Activated CD8-positive, alpha-beta memory T cell treated with anti-CD3 and anti-CD28 coated beads for 1 hour (primary cell): ENCODE data around the gene CNN1.

Source experiments
- DNase-seq, 2 donors: peaks; one replicate each; pipeline ENCODE4 v3.0.0-alpha.2; 2020; ENCODE audit warnings: low read depth in 1 of 2; ENCODE audit errors: extremely low read depth in 1 of 2

Gene CNN1

GRCh38 chr19:11538232-11539036, at the start of gene CNN1:
Gene CNN1, plus strand, starts transcription at chr19:11538851. Its CDS starts 77 bp downstream, at chr19:11538928.
- DNase-seq, result no peak

- DNase-seq, result no peak
Measured at GRCh38 chr19:11489378-11489777, 49.3 kb upstream of the CNN1 start.

- no peak for DNase-seq
Measured at GRCh38 chr19:11494634-11495285, 43.9 kb upstream of the CNN1 start.

GRCh38 chr19:11495481-11495880, 43.2 kb upstream of the CNN1 start:
- DNase-seq, result no peak

GRCh38 chr19:11495885-11496284, 42.8 kb upstream of the CNN1 start:
- DNase-seq, result no peak

- DNase-seq, result peak; percentile 23 to 44
Measured at GRCh38 chr19:11496391-11497163, 42.1 kb upstream of the CNN1 start.

- DNase-seq, result no peak
Measured at GRCh38 chr19:11499220-11499726, 39.4 kb upstream of the CNN1 start.

GRCh38 chr19:11499890-11500420, 38.7 kb upstream of the CNN1 start:
- no peak for DNase-seq

GRCh38 chr19:11504502-11505031, 34.1 kb upstream of the CNN1 start:
- DNase-seq, result no peak

- peak; percentile 90 to 94 for DNase-seq
Measured at GRCh38 chr19:11505032-11505503, 33.6 kb upstream of the CNN1 start.

GRCh38 chr19:11505504-11506100, 33.0 kb upstream of the CNN1 start, which contains the start of gene ZNF653:
Gene ZNF653, minus strand, starts transcription at chr19:11505839. Its CDS starts 53 bp downstream, at chr19:11505786.
- peak; percentile 88 to 91 for DNase-seq

- DNase-seq, result no peak
Measured at GRCh38 chr19:11506101-11506555, 32.5 kb upstream of the CNN1 start.

GRCh38 chr19:11506967-11507366, 31.7 kb upstream of the CNN1 start:
- no peak for DNase-seq

- DNase-seq, result no peak
Measured at GRCh38 chr19:11507370-11508078, 31.1 kb upstream of the CNN1 start.

GRCh38 chr19:11510444-11510843, 28.2 kb upstream of the CNN1 start:
- no peak for DNase-seq

- no peak for DNase-seq
Measured at GRCh38 chr19:11513946-11514345, 24.7 kb upstream of the CNN1 start.

- DNase-seq, result no peak
Measured at GRCh38 chr19:11519138-11519537, 19.5 kb upstream of the CNN1 start.

GRCh38 chr19:11528551-11529341, 9.9 kb upstream of the CNN1 start, which contains the start of gene ECSIT:
Gene ECSIT, minus strand, starts transcription at chr19:11529134. Its CDS starts 9,964 bp downstream, at chr19:11519170.
- DNase-seq, result peak; percentile 78 to 79
